ENCODE measurements around the gene BCAS3.

DNA sequence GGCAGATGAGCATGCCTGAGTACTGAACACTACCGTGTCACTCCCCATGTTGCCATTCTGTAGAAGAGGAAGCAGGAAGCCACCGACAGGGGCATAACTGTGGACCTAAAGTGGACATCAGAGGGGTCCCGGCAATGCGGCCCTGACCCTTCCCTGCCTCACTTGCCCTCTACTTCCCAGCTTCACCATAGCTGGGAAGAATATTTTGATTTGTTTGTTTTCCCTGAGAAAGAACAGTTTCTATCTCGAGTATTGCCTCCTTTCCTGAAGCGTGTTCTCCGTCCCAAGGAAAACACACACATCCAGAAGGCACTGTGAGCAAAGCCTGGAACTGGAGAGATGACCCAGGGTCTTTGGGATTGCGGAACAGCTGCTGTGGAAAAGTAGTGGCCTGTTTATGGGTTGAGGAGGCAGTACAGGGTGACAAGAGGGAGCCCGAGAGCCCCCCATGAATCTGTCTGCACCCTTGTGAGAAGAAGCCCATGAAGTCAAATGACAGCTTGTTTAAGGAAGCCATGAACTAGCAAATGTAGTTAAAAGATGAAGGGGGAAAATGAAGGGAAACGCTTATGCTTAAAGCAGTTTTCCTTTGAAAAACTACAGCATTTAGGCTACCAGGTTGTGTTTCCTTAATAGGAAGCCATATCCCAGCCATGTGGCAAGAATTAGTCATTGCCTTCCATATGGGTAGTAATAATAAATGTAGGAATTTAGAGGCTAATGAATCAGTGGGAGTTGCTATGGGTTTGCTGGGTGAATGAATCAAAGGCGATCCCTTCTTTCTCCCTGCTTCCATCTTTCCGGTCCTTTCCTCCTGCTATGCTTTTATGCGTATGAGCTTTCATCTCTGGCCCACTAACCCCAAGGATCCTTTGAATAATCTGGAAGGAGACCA is 632.0 kb downstream of the BCAS3 start:
- TF ChIP-seq, protein P1, sequence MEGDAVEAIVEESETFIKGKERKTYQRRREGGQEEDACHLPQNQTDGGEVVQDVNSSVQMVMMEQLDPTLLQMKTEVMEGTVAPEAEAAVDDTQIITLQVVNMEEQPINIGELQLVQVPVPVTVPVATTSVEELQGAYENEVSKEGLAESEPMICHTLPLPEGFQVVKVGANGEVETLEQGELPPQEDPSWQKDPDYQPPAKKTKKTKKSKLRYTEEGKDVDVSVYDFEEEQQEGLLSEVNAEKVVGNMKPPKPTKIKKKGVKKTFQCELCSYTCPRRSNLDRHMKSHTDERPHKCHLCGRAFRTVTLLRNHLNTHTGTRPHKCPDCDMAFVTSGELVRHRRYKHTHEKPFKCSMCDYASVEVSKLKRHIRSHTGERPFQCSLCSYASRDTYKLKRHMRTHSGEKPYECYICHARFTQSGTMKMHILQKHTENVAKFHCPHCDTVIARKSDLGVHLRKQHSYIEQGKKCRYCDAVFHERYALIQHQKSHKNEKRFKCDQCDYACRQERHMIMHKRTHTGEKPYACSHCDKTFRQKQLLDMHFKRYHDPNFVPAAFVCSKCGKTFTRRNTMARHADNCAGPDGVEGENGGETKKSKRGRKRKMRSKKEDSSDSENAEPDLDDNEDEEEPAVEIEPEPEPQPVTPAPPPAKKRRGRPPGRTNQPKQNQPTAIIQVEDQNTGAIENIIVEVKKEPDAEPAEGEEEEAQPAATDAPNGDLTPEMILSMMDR (IDR thresholded peaks at IDR 0.05 in 4 of 5, conservative IDR thresholded peaks at IDR 0.05 in 1 of 5) = no peak
- no peak for TF ChIP-seq POLR2A (IDR thresholded peaks at IDR 0.05)
